CD4-positive, alpha-beta T cell (primary cell): ENCODE measurements around the gene FBXO21. TPM values are rescaled to one million over a fixed set of nuclear protein-coding genes. Genes with fewer than 3 reads are reported as not detected.
"Not testable (repeated sequence)": the region's sequence is repeated elsewhere in the genome, so short reads cannot be mapped to it uniquely, and the experiment has no call there.

Experiments used
- ATAC-seq: fragments of 200-7000 bp; cut with Tn5 transposase; one replicate; pipeline ENCODE4 v1.10.0; 2022; ENCODE audit warnings: mild to moderate bottlenecking; ENCODE audit not compliant: poor library complexity
- CTCF ChIA-PET: fragments of 350-600 bp; sonication (Branson Sonifier 250); formaldehyde crosslinking; loops from one replicate; lab custom pipeline; 2021; ENCODE audit warnings: antibody characterized with exemption, inconsistent platforms; lab: Charles Lee
- POLR2A ChIA-PET: fragments of 350-600 bp; sonication (Branson Sonifier 250); formaldehyde crosslinking; loops from one replicate; lab custom pipeline; 2021; ENCODE audit warnings: antibody characterized with exemption, inconsistent platforms; lab: Charles Lee
- DNase-seq, 14 experiments: peaks; one replicate each; pipeline ENCODE4 v3.0.0-alpha.2; 2013 to 2020; ENCODE audit warnings: mixed read lengths in 2 of 14
- H3K27ac ChIP-seq, 2 donors: one replicate each; pipeline versions ENCODE4 v1.5.1 to v1.7.0; 2013; ENCODE audit warnings: low read length in 2 of 2, low read depth in 1 of 2, mild to moderate bottlenecking in 1 of 2
- H3K27me3 ChIP-seq, 2 experiments: 1 replicate in 1 of 2; 2 replicates in 1 of 2; pipeline versions ENCODE4 v1.6.1 to v1.7.0; 2013; ENCODE audit warnings: low read length in 2 of 2, control low read depth in 1 of 2, mild to moderate bottlenecking in 1 of 2, moderate library complexity in 1 of 2; ENCODE audit not compliant: insufficient read depth in 2 of 2, control insufficient read depth in 1 of 2
- H3K36me3 ChIP-seq: one replicate; pipeline ENCODE4 v1.6.1; 2013; ENCODE audit warnings: low read length, control low read depth; ENCODE audit not compliant: insufficient read depth
- H3K4me1 ChIP-seq: one replicate; pipeline ENCODE4 v1.6.1; 2013; ENCODE audit warnings: low read length, control low read depth; ENCODE audit not compliant: insufficient read depth
- H3K4me3 ChIP-seq: one replicate; pipeline ENCODE4 v1.5.1; 2013; ENCODE audit warnings: mild to moderate bottlenecking, low read length, moderate library complexity
- H3K9me3 ChIP-seq, 2 experiments: 1 replicate in 1 of 2; 2 replicates in 1 of 2; pipeline versions ENCODE4 v1.6.1 to v1.7.0; 2013; ENCODE audit warnings: low read length in 2 of 2, mild to moderate bottlenecking in 2 of 2, control low read depth in 1 of 2, moderate library complexity in 1 of 2; ENCODE audit not compliant: control insufficient read depth in 1 of 2, insufficient read depth in 1 of 2
- H3K27ac Mint-ChIP-seq: one replicate; pipeline ENCODE4 v1.8.0; 2020; ENCODE audit warnings: mixed read lengths
- H3K27me3 Mint-ChIP-seq: one replicate; pipeline ENCODE4 v1.8.0; 2021; ENCODE audit warnings: mixed read lengths
- H3K36me3 Mint-ChIP-seq: one replicate; pipeline ENCODE4 v1.8.0; 2021; ENCODE audit warnings: low read depth, mixed read lengths
- H3K4me1 Mint-ChIP-seq: one replicate; pipeline ENCODE4 v1.8.0; 2021; ENCODE audit warnings: low read depth, mixed read lengths
- H3K4me3 Mint-ChIP-seq: one replicate; pipeline ENCODE4 v1.8.0; 2020; ENCODE audit warnings: mild to moderate bottlenecking, mixed read lengths
- H3K9me3 Mint-ChIP-seq: one replicate; pipeline ENCODE4 v1.8.0; 2020; ENCODE audit warnings: mixed read lengths
- intact Hi-C, 2 experiments: fragments of 100-400 bp; cut with DNase I in 1 of 2; cut with micrococcal nuclease in 1 of 2; formaldehyde crosslinking; loops; one replicate each; pipeline versions ENCODE4 v1.15.1 to v1.9.0; 2023 to 2025; cut with DNase I, micrococcal nuclease
- total RNA-seq, 174 experiments: library from RNA in 2 of 174; stranded (reverse) in 2 of 174; gene quantifications; one replicate each; pipeline ENCODE4 v1.2.3 and lab custom pipeline; 2021 to 2026
- TF ChIP-seq, protein P1 (sequence below): fragments of 200-600 bp; IDR thresholded peaks from one replicate; pipeline ENCODE4 v1.8.0; 2022; ENCODE audit warnings: antibody characterized with exemption, mild to moderate bottlenecking

Gene FBXO21
- total RNA-seq, 2 experiments from 2014 or later, result 67.7 to 67.9 TPM

DNA sequence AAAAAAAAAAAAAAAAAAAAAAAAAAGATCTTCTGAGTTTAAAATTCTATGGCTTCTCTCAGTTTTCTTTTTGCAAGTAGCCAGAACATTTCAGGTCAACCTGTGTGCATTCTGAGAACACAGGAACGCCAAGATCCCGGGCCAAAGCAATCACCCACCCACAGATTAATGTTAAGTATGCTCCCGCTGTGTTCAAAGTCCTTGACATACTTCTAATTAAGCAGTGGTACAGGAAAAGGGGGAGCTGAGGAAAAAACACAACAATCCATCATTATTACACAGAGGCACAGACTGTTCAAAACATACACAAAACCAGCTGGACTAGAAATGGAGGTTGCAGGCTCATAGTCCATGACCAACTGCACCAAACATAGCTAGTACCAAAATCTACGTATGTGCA is 2.8 kb downstream of the FBXO21 start:
- intact Hi-C loops, result loop anchor here in 1 of 2 experiments (5.0 kb wide), 2 partner anchors 830 to 1190 kb away; partner anchors contain the start of genes RFC5 and SUDS3
- TF ChIP-seq, protein P1, sequence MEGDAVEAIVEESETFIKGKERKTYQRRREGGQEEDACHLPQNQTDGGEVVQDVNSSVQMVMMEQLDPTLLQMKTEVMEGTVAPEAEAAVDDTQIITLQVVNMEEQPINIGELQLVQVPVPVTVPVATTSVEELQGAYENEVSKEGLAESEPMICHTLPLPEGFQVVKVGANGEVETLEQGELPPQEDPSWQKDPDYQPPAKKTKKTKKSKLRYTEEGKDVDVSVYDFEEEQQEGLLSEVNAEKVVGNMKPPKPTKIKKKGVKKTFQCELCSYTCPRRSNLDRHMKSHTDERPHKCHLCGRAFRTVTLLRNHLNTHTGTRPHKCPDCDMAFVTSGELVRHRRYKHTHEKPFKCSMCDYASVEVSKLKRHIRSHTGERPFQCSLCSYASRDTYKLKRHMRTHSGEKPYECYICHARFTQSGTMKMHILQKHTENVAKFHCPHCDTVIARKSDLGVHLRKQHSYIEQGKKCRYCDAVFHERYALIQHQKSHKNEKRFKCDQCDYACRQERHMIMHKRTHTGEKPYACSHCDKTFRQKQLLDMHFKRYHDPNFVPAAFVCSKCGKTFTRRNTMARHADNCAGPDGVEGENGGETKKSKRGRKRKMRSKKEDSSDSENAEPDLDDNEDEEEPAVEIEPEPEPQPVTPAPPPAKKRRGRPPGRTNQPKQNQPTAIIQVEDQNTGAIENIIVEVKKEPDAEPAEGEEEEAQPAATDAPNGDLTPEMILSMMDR, result no peak
- Mint-ChIP-seq H3K4me1 (peaks cover 55% of the 10 kb centered on the region), H3K27me3 (no peaks in the 10 kb centered on the region), H3K9me3 (no peaks in the 10 kb centered on the region), H3K4me3 (no peak overlapping the region), H3K27ac (no peak overlapping the region), H3K36me3 (peaks cover 62% of the 10 kb centered on the region)
- peaks cover 19% of the 10 kb centered on the region for H3K4me1 ChIP-seq
- H3K36me3 ChIP-seq, result peaks cover 44% of the 10 kb centered on the region
- POLR2A ChIA-PET, result no interaction called here
- H3K4me3 ChIP-seq, result no peak overlapping the region
- DNase-seq, result no peak
- CTCF ChIA-PET, result no interaction called here
- H3K9me3 ChIP-seq, result no peaks in the 10 kb centered on the region
- no peak overlapping the region for H3K27ac ChIP-seq
- no peak for ATAC-seq
- H3K27me3 ChIP-seq, result no peaks in the 10 kb centered on the region

DNA sequence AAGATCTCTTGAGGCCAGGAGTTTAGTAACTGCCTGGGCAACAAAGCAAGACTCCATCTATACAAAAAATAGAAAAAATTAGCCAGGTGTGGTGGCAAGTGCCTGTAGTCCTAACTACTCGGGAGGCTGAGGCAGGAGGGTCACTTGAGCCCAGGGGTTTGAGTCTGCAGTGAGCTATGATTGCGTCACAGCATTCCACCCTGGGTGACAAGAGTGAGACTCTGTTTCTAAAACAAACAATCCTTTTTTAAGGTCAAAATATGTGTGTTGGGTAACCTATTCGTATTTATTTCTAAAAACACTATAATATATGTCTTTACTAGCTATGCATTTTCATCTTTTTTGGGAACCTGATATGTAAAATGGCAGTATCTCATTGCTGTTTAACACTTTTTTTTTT is 7.4 kb downstream of the FBXO21 start:
- ChIA-PET CTCF (no interaction called here), POLR2A (interaction anchor here (0.6 kb wide), 1 partner anchor 36 kb away, joined by 3 read pairs; no protein-coding TSS in a partner anchor)
- no peak overlapping the region for H3K4me3 ChIP-seq
- peaks cover 38% of the 10 kb centered on the region for H3K4me1 Mint-ChIP-seq
- H3K9me3 Mint-ChIP-seq, result no peaks in the 10 kb centered on the region
- peaks cover 89% of the 10 kb centered on the region for H3K36me3 Mint-ChIP-seq
- ATAC-seq, result no peak
- no peak overlapping the region for H3K4me3 Mint-ChIP-seq
- no peaks in the 10 kb centered on the region for H3K4me1 ChIP-seq
- H3K27me3 ChIP-seq, result no peaks in the 10 kb centered on the region
- no peak overlapping the region for H3K27ac Mint-ChIP-seq
- no peaks in the 10 kb centered on the region for H3K27me3 Mint-ChIP-seq
- DNase-seq, result no peak
- TF ChIP-seq, protein P1, result no peak
- H3K36me3 ChIP-seq, result peaks cover 81% of the 10 kb centered on the region
- no peaks in the 10 kb centered on the region for H3K9me3 ChIP-seq
- H3K27ac ChIP-seq, result no peak overlapping the region
- intact Hi-C loops, result no loop called here

DNA sequence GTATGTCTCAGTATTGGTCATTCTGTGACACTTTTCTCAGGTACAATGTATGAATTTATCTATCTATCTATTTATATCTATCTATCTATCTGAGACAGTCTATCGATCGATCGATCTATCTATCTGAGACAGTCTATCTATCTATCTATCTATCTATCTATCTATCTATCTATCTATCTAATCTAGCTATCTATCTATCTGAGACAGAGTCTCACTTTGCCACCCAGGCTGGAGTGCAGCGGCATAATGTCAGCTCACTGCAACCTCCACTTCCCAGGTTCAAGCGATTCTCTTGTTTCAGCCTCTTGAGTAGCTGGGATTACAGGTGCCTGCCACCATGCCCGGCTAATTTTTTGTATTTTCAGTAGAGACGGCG is 8.8 kb downstream of the FBXO21 start:
- peaks cover 90% of the 10 kb centered on the region for H3K36me3 Mint-ChIP-seq

DNA sequence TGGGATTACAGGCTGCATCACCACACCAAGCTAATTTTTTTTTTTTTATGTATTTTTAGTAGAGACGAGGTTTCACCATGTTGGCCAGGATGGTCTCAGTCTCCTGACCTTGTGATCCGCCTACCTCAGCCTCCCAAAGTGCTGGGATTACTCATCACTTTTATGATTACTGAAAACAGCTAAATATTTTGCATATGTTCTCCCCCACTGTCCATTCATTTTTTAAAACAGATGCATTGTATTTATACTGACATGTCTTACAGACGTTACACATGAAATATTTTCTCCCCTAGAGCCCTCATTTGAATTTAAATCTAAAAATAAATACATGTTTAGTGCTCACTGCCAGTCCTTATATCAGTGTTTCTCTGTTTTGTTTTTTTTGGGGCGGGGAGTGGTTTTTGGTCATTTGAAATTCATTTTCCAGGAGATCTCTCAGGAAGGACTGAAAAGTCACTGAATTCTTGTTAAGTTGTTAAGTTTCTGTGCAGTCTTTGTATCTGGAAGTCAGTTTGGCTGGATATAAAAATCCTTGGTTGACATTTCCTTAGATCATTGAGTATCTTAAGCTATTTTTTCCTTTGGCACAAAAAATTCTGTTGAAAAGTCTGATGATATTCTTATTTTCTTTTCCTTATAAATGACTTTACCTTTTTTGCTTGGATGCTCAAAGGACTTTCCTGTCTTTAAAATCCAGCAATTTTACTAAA is 9.4 kb downstream of the FBXO21 start:
- CTCF ChIA-PET, result no interaction called here
- Mint-ChIP-seq H3K27me3 (no peaks in the 10 kb centered on the region), H3K36me3 (peaks cover 90% of the 10 kb centered on the region), H3K4me3 (no peak overlapping the region), H3K9me3 (no peaks in the 10 kb centered on the region), H3K27ac (no peak overlapping the region), H3K4me1 (peaks cover 35% of the 10 kb centered on the region)
- intact Hi-C loops, result no loop called here
- ATAC-seq, result no peak
- TF ChIP-seq, protein P1, result no peak
- Histone ChIP-seq H3K4me1 (no peaks in the 10 kb centered on the region), H3K27me3 (no peaks in the 10 kb centered on the region), H3K9me3 (no peaks in the 10 kb centered on the region), H3K27ac (no peak overlapping the region), H3K36me3 (peaks cover 86% of the 10 kb centered on the region), H3K4me3 (no peak overlapping the region)
- POLR2A ChIA-PET, result no interaction called here
- DNase-seq, result no peak

More for the DNA sequence above, 8.8 kb downstream of the FBXO21 start:
- H3K27me3 ChIP-seq, H3K27me3 Mint-ChIP-seq, H3K27ac ChIP-seq, CTCF ChIA-PET, H3K9me3 ChIP-seq, H3K4me1 ChIP-seq, ATAC-seq, H3K4me3 ChIP-seq, H3K9me3 Mint-ChIP-seq, POLR2A ChIA-PET, intact Hi-C loops, DNase-seq, H3K4me3 Mint-ChIP-seq, H3K27ac Mint-ChIP-seq: not testable (repeated sequence)
- H3K4me1 Mint-ChIP-seq, result peaks cover 32% of the 10 kb centered on the region
- peaks cover 86% of the 10 kb centered on the region for H3K36me3 ChIP-seq
